GM21390 (cell line): Measurements from ENCODE around the gene GDF15.
"Not testable (repeated sequence)": the region's sequence is repeated elsewhere in the genome, so short reads cannot be mapped to it uniquely, and the experiment has no call there.

Experiments
- ATAC-seq: cut with Tn5 transposase; IDR thresholded peaks from one replicate; pipeline ENCODE4 v1.9.1; 2021; ENCODE audit not compliant: unreplicated experiment

The GDF15 gene, protein sequence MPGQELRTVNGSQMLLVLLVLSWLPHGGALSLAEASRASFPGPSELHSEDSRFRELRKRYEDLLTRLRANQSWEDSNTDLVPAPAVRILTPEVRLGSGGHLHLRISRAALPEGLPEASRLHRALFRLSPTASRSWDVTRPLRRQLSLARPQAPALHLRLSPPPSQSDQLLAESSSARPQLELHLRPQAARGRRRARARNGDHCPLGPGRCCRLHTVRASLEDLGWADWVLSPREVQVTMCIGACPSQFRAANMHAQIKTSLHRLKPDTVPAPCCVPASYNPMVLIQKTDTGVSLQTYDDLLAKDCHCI

DNA sequence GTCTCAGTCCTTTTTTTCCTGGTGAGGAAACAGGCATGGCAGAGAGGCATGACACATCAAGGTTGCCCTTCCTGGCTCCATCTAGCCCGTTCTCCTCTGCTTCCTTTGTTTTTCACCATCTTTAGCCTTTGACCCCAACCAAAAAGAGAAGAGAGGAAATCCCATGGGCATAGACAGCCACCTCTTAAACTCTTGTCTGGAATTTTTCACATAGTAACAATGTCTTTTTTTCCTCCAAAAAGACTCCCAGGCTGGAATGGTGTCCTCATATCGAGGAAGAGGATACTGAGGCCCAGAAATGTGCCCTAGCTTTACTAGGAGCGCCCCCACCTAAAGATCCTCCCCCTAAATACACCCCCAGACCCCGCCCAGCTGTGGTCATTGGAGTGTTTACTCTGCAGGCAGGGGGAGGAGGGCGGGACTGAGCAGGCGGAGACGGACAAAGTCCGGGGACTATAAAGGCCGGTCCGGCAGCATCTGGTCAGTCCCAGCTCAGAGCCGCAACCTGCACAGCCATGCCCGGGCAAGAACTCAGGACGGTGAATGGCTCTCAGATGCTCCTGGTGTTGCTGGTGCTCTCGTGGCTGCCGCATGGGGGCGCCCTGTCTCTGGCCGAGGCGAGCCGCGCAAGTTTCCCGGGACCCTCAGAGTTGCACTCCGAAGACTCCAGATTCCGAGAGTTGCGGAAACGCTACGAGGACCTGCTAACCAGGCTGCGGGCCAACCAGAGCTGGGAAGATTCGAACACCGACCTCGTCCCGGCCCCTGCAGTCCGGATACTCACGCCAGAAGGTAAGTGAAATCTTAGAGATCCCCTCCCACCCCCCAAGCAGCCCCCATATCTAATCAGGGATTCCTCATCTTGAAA is at the start of gene GDF15:
GDF15 (plus strand) TSS at position 484 of the 868 bp plus-strand sequence; CDS start at position 516, 32 bp downstream.
- ATAC-seq = no peak

- ATAC-seq = no peak
These were observed 47.4 kb upstream of the GDF15 start for GRCh38 chr19:18338541-18338940.

DNA sequence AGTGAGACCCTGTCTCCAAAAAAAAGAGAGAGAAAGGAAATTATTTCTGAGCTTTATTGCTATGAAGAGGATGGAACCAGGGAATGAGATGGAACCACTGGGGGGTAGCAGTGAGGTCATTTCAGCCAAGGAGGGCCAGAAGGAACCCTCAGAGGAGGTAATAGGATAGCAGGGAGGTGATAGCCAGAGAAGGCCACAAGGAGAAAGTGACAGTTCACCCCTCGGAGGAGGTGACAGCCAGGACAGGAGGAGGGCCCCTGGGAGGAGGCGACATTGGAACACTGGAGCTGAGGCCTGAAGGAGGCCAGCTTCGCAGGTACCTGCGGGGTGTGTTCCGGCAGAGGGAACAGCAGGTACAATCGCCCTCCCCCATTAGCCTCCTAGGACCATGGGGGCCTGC is 46.2 kb upstream of the GDF15 start:
- no peak for ATAC-seq

DNA sequence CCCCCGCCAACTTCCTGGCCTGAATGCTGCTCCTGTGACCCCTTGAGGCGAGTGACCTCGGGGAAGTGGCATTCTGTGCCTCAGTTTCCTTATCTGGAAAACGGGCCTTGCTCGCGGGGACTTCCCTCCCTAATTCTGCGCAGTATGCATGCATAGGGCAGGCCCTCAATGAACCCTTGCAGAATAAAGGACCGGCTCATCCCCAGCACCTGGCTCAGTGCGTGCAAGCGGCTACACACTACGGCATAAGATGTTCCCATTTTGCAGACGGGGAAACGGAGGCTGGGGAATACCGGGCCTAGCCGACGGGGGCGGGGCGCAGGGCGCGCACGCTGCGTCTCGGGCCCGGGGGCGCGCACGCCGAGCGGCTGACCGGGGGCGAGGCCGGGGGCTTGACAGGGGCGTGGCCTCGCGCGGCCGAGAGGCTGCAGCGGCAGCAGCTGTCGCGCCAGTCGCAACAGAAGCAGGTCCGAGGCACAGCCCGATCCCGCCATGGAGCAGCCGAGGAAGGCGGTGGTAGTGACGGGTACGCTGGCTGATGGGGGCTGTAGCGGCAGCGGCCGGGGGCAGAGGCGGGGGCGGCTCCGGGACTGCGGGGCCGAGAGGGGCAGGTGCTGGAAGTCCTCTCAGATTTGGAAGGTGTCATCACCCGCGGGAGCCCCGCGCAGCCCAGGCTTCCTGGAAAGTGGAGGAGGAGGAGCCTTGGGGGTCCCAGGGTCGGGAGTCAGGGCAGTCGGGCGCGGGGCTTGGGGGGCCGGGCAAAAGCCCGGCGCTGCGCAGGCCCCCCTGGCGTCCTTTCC is 45.6 kb upstream of the GDF15 start, which contains the start of gene PGPEP1:
PGPEP1 (plus strand) TSS at position 409 of the 800 bp plus-strand sequence; CDS start at position 493, 84 bp downstream.
- ATAC-seq = no peak

GRCh38 chr19:18340990-18341868 is 44.7 kb upstream of the GDF15 start:
- ATAC-seq = no peak

- no peak for ATAC-seq
These were observed 43.8 kb upstream of the GDF15 start for GRCh38 chr19:18342090-18342632.

- no peak for ATAC-seq
These were observed 41.4 kb upstream of the GDF15 start for GRCh38 chr19:18344582-18344950.

DNA sequence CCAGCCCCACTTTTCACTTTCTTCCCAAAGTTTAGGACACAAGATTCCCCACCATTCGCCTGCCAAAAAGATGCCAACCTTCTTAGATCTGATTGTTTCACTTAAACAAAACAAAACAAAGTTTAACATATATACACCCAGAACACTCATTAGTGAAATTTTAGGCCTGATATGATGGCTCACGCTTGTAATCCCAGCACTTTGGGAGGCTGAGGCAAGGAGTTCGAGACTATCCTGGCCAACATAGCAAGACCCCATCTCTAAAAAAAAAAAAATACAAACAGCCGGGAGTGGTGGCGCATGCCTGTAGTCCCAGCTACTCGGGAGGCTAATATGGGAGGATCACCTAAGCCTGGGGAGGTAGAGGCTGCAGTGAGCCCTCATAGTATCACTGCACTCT is 40.7 kb upstream of the GDF15 start:
- no peak for ATAC-seq

DNA sequence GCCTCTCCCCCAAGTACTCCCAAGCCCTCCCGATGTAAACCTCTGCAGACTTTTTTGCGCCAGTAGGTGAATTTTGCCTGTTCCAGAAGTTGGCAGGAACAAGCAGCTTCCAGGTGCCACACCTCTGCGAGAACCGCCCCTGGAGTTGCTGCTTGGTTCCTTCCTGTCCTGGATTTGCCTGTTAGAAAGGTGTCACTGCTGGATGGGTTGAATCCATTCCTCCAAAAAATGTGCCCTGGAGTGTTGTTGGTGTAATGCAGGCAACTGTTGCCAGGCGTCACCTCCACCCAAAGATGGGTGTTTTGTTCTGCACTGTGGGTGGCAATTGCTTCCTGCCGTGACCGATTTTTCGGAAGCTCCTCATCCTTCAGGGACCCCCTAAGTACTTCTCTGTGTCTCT is 39.9 kb upstream of the GDF15 start:
- ATAC-seq = no peak

DNA sequence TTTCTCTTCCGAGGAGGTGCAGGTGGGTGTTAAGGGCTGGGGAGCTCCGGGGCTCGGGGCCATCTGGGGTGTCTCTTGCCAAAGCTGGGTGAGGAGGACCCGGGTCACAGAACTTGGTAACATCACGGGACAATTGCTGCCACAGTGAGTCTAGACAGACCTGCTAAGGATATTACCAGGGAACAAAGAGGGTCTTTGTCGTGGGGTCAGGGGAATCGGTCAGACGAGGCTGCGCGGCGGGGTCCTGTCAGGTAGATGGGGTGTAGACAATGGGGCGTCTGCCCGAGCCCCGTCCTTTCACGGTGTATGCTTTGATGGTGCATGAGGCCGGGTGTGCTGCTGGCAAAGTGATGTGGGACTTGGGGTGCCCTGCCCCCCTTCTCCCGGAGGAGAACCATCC is 37.8 kb upstream of the GDF15 start:
- ATAC-seq = no peak

GRCh38 chr19:18348818-18349339 is 37.1 kb upstream of the GDF15 start:
- ATAC-seq = not testable (repeated sequence)

GRCh38 chr19:18349524-18350128 is 36.3 kb upstream of the GDF15 start:
- no peak for ATAC-seq

- ATAC-seq = no peak
These were observed 35.5 kb upstream of the GDF15 start for GRCh38 chr19:18350490-18350889.

- ATAC-seq = no peak
These were observed 34.4 kb upstream of the GDF15 start for GRCh38 chr19:18351544-18351943.

DNA sequence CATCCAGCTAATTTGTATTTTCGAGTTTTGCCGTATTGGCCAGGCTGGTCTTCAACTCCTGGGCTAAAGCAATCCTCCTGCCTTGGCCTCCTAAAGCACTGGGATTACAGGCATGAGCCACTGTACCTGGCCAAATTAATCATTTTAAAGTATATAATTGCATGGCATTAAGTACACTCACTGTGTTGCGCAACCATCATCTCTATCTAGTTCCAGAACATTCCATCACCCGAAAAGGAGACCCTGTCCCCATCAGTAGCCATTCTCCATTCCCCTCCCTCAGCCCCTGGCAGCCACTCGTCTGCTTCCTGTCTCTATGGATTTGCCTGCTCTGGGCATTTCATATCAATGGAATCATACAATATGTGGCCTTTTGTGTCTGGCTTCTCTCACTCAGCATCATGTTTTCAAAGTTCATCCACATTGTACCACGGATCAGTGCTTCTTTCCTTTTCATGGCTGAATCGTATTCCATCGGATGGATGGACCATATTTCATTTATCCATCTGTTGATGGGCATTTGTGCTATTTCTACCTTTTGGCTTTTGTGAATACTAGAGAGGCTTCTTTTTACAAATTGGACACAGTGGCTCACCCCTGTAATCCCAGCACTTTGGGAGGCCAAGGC is 32.5 kb upstream of the GDF15 start:
- no peak for ATAC-seq

DNA sequence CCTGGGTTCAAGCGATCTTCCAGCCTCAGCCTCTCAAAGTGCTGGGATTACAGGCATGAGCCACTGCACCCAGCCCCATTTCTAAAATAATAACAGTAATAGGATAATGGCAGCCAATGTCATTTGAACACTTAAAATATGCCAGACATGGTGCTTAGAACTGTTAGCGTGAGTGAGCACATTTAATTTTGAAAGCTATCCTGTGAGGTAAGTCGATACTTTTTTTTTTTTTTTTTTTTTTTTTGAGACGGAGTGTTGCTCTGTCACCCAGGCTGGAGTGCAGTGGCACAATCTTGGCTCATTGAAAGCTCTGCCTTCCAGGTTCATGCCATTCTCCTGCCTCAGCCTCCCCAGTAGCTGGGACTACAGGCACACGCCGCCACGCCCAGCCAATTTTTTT is 31.2 kb upstream of the GDF15 start:
- not testable (repeated sequence) for ATAC-seq

GRCh38 chr19:18357041-18357440 is 28.9 kb upstream of the GDF15 start:
- ATAC-seq = no peak

GRCh38 chr19:18361646-18362045 is 24.3 kb upstream of the GDF15 start:
- no peak for ATAC-seq
